ENCODE results near the gene UMAD1. TPM values are rescaled to one million over a fixed set of nuclear protein-coding genes. Genes with fewer than 3 reads are reported as not detected.

The UMAD1 gene
- total and polyA plus RNA-seq, 2 experiments from 2014 or later, result 8.4 to 12.4 TPM

DNA sequence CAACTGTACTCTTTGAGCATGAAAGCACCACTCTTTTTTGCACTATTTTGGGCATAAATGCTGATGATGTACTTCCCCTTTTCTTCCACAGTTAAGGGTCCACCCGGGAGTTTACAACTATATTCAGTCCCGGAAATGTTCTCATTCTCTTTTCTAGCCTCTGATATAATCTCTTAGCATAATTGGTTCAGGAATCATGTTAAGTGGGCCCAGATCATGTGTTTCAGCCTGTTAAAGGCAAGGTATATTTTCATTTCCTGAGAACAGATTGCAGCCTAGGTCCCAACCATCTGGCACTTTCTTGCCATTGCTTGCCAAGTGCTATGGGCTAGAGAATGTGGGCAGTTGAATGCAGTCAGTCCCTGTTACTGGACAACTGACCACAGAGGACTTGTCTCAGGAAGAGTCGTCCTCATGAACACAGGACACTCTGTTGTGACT lies 216.6 kb downstream of the UMAD1 start:
- TF ChIP-seq EZH2 (IDR thresholded peaks at IDR 0.05; ENCODE audit: low read depth, unreplicated experiment), result no peak
- TF ChIP-seq STAT1 (IDR thresholded peaks at IDR 0.05; ENCODE audit: unreplicated experiment), result no peak
- TF ChIP-seq CREB1 (CRISPR knock-in tag; IDR thresholded peaks at IDR 0.05; ENCODE audit: low read depth), result no peak
- no peak for TF ChIP-seq JUNB (IDR thresholded peaks at IDR 0.05; ENCODE audit: unreplicated experiment)
- peaks cover 3% of the 10 kb centered on the region; the same call in 1 of the 2 replicates for H3K4me1 ChIP-seq (ENCODE audit: insufficient read depth)
- no peaks in the 10 kb centered on the region for H3K27me3 ChIP-seq (ENCODE audit: insufficient read depth)
- H3K9me3 Mint-ChIP-seq, result peaks cover 28% of the 10 kb centered on the region
- H3K27ac Mint-ChIP-seq, result no peak overlapping the region
- no peak overlapping the region for H3K4me2 ChIP-seq
- H3F3A ChIP-seq (replicated peaks; ENCODE audit: low read depth), result 0 out of 2 replicates have a peak, but pooled peaks cover 4% of the 10 kb centered on the region
- H3K36me3 ChIP-seq (ENCODE audit: insufficient read depth), result peaks cover 8% of the 10 kb centered on the region; the same call in 1 of the 2 replicates
- H3K9me2 ChIP-seq (ENCODE audit: insufficient read depth), result no peaks in the 10 kb centered on the region
- H3K4me1 Mint-ChIP-seq, result no peaks in the 10 kb centered on the region; the same call in 2 of the 3 replicates
- 0 out of 2 replicates have a peak overlapping the region, but pooled peaks have one; percentile 6 for H3K27ac ChIP-seq (ENCODE audit: low read depth)
- H2AFZ ChIP-seq, result no peak overlapping the region
- DNase-seq (ENCODE audit: low spot score) (no peak), ATAC-seq (no peak)
- H3K27me3 Mint-ChIP-seq (ENCODE audit: insufficient read depth, low read depth, poor library complexity), result peaks cover 3% of the 10 kb centered on the region
- no peak overlapping the region for H3K4me3 Mint-ChIP-seq
- H3K4me3 ChIP-seq, result no peak overlapping the region
- no peaks in the 10 kb centered on the region for H3K79me2 ChIP-seq (replicated peaks; ENCODE audit: insufficient read depth)
- H4K20me1 ChIP-seq (replicated peaks; ENCODE audit: insufficient read depth), result no peaks in the 10 kb centered on the region
- H3K36me3 Mint-ChIP-seq (ENCODE audit: low read depth), result peaks cover 33% of the 10 kb centered on the region

DNA sequence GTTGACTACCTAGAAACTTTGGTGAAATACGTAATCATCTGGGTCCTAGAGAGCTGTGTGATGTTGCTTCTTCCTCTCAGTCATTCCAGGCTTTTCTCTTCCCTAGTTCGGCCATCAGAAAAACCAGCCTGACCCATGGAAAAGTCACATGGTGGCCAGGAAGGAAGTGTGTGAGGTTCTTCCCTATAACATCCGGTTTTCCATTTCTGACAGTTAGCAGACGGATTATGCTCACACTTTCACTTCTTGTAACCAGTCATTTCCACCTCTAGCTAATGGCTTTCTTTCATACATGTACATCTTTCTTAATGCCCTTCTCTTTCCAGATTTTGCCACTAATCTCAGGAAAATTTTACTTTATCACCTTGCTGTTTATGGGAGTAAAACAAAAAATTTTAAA lies 218.0 kb downstream of the UMAD1 start:
- no peak overlapping the region for H3K4me3 ChIP-seq
- TF ChIP-seq CREB1 (CRISPR knock-in tag; IDR thresholded peaks at IDR 0.05; ENCODE audit: low read depth), result no peak
- TF ChIP-seq, protein P1, sequence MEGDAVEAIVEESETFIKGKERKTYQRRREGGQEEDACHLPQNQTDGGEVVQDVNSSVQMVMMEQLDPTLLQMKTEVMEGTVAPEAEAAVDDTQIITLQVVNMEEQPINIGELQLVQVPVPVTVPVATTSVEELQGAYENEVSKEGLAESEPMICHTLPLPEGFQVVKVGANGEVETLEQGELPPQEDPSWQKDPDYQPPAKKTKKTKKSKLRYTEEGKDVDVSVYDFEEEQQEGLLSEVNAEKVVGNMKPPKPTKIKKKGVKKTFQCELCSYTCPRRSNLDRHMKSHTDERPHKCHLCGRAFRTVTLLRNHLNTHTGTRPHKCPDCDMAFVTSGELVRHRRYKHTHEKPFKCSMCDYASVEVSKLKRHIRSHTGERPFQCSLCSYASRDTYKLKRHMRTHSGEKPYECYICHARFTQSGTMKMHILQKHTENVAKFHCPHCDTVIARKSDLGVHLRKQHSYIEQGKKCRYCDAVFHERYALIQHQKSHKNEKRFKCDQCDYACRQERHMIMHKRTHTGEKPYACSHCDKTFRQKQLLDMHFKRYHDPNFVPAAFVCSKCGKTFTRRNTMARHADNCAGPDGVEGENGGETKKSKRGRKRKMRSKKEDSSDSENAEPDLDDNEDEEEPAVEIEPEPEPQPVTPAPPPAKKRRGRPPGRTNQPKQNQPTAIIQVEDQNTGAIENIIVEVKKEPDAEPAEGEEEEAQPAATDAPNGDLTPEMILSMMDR (conservative IDR thresholded peaks at IDR 0.05; ENCODE audit: low read depth in 2 of 2), result no peak
- TF ChIP-seq STAT1 (IDR thresholded peaks at IDR 0.05; ENCODE audit: unreplicated experiment), result no peak
- TF ChIP-seq, protein P2, sequence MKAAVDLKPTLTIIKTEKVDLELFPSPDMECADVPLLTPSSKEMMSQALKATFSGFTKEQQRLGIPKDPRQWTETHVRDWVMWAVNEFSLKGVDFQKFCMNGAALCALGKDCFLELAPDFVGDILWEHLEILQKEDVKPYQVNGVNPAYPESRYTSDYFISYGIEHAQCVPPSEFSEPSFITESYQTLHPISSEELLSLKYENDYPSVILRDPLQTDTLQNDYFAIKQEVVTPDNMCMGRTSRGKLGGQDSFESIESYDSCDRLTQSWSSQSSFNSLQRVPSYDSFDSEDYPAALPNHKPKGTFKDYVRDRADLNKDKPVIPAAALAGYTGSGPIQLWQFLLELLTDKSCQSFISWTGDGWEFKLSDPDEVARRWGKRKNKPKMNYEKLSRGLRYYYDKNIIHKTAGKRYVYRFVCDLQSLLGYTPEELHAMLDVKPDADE (IDR thresholded peaks at IDR 0.05), result no peak
- no peak for TF ChIP-seq POLR2AphosphoS5 (IDR thresholded peaks at IDR 0.05; ENCODE audit: low read depth)
- no peak for TF ChIP-seq JUNB (IDR thresholded peaks at IDR 0.05; ENCODE audit: unreplicated experiment)
- TF ChIP-seq, protein P3, sequence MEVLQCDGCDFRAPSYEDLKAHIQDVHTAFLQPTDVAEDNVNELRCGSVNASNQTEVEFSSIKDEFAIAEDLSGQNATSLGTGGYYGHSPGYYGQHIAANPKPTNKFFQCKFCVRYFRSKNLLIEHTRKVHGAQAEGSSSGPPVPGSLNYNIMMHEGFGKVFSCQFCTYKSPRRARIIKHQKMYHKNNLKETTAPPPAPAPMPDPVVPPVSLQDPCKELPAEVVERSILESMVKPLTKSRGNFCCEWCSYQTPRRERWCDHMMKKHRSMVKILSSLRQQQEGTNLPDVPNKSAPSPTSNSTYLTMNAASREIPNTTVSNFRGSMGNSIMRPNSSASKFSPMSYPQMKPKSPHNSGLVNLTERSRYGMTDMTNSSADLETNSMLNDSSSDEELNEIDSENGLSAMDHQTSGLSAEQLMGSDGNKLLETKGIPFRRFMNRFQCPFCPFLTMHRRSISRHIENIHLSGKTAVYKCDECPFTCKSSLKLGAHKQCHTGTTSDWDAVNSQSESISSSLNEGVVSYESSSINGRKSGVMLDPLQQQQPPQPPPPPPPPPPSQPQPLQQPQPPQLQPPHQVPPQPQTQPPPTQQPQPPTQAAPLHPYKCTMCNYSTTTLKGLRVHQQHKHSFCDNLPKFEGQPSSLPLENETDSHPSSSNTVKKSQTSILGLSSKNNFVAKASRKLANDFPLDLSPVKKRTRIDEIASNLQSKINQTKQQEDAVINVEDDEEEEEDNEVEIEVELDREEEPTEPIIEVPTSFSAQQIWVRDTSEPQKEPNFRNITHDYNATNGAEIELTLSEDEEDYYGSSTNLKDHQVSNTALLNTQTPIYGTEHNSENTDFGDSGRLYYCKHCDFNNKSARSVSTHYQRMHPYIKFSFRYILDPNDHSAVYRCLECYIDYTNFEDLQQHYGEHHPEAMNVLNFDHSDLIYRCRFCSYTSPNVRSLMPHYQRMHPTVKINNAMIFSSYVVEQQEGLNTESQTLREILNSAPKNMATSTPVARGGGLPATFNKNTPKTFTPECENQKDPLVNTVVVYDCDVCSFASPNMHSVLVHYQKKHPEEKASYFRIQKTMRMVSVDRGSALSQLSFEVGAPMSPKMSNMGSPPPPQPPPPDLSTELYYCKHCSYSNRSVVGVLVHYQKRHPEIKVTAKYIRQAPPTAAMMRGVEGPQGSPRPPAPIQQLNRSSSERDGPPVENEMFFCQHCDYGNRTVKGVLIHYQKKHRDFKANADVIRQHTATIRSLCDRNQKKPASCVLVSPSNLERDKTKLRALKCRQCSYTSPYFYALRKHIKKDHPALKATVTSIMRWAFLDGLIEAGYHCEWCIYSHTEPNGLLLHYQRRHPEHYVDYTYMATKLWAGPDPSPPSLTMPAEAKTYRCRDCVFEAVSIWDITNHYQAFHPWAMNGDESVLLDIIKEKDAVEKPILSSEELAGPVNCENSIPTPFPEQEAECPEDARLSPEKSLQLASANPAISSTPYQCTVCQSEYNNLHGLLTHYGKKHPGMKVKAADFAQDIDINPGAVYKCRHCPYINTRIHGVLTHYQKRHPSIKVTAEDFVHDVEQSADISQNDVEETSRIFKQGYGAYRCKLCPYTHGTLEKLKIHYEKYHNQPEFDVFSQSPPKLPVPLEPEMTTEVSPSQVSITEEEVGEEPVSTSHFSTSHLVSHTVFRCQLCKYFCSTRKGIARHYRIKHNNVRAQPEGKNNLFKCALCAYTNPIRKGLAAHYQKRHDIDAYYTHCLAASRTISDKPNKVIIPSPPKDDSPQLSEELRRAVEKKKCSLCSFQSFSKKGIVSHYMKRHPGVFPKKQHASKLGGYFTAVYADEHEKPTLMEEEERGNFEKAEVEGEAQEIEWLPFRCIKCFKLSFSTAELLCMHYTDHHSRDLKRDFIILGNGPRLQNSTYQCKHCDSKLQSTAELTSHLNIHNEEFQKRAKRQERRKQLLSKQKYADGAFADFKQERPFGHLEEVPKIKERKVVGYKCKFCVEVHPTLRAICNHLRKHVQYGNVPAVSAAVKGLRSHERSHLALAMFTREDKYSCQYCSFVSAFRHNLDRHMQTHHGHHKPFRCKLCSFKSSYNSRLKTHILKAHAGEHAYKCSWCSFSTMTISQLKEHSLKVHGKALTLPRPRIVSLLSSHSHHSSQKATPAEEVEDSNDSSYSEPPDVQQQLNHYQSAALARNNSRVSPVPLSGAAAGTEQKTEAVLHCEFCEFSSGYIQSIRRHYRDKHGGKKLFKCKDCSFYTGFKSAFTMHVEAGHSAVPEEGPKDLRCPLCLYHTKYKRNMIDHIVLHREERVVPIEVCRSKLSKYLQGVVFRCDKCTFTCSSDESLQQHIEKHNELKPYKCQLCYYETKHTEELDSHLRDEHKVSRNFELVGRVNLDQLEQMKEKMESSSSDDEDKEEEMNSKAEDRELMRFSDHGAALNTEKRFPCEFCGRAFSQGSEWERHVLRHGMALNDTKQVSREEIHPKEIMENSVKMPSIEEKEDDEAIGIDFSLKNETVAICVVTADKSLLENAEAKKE (CRISPR knock-in tag; IDR thresholded peaks at IDR 0.05), result no peak
- no peak for TF ChIP-seq ZNF114 (CRISPR knock-in tag; IDR thresholded peaks at IDR 0.05)
- TF ChIP-seq ZNF331 (CRISPR knock-in tag; IDR thresholded peaks at IDR 0.05; ENCODE audit: low read depth), result no peak
- no peak for TF ChIP-seq NANOG (IDR thresholded peaks at IDR 0.05; ENCODE audit: borderline replicate concordance)

More for the DNA sequence above, 218.0 kb downstream of the UMAD1 start:
- Histone ChIP-seq H3K4me2 (no peak overlapping the region), H3F3A (replicated peaks; ENCODE audit: low read depth) (0 out of 2 replicates have a peak, but pooled peaks cover 4% of the 10 kb centered on the region), H3K27me3 (ENCODE audit: insufficient read depth) (no peaks in the 10 kb centered on the region), H3K9me2 (ENCODE audit: insufficient read depth) (no peaks in the 10 kb centered on the region), H2AFZ (no peak overlapping the region), H3K79me2 (replicated peaks; ENCODE audit: insufficient read depth) (no peaks in the 10 kb centered on the region), H3K36me3 (ENCODE audit: insufficient read depth) (peaks cover 8% of the 10 kb centered on the region; the same call in 1 of the 2 replicates), H3K4me1 (ENCODE audit: insufficient read depth) (peaks cover 7% of the 10 kb centered on the region), H4K20me1 (replicated peaks; ENCODE audit: insufficient read depth) (no peaks in the 10 kb centered on the region), H3K27ac (ENCODE audit: low read depth) (no peak overlapping the region)
- Mint-ChIP-seq H3K27ac (no peak overlapping the region), H3K27me3 (ENCODE audit: insufficient read depth, low read depth, poor library complexity) (peaks cover 3% of the 10 kb centered on the region), H3K9me3 (peaks cover 27% of the 10 kb centered on the region), H3K4me1 (peaks cover 7% of the 10 kb centered on the region), H3K4me3 (no peak overlapping the region), H3K36me3 (ENCODE audit: low read depth) (peaks cover 32% of the 10 kb centered on the region)
- DNase-seq (ENCODE audit: low spot score) (no peak), ATAC-seq (no peak)
